Thoracic aorta (tissue), 2 donors: ENCODE results near the gene MAP1LC3A. TPM values are rescaled to one million over a fixed set of nuclear protein-coding genes. Genes with fewer than 3 reads are reported as not detected.

Experiments
- ATAC-seq: fragments of 150-250 bp; one replicate; pipeline ENCODE4 v1.8.0; 2017; ENCODE audit warnings: low read depth; ENCODE audit not compliant: insufficient number of reproducible peaks, low FRiP score
- DNase-seq: peaks from one replicate; pipeline ENCODE4 v3.0.0-alpha.2; 2020; ENCODE audit warnings: low spot score
- H3K27ac ChIP-seq, 2 donors: fragments of 200-600 bp; sonication (generic); 1 replicate in 1 of 2; 2 replicates in 1 of 2; pipeline ENCODE4 v1.5.1; 2016; ENCODE audit warnings: mild to moderate bottlenecking in 2 of 2, moderate library complexity in 2 of 2
- H3K27me3 ChIP-seq: fragments of 200-600 bp; sonication (generic); replicated peaks from 2 replicates; pipeline ENCODE4 v1.6.0; 2016; ENCODE audit warnings: mild to moderate bottlenecking; ENCODE audit not compliant: insufficient read depth
- H3K36me3 ChIP-seq: fragments of 200-600 bp; sonication (generic); one replicate; pipeline ENCODE4 v1.5.1; 2016
- H3K4me1 ChIP-seq, 2 donors: fragments of 200-600 bp; sonication (generic); 1 replicate in 1 of 2; 2 replicates in 1 of 2; pipeline versions ENCODE4 v1.5.1 to v1.6.0; 2016; ENCODE audit warnings: low read depth in 2 of 2, mild to moderate bottlenecking in 1 of 2; ENCODE audit not compliant: control insufficient read depth in 1 of 2
- H3K4me3 ChIP-seq: fragments of 200-600 bp; sonication (generic); 2 replicates; pipeline ENCODE4 v1.5.1; 2016; ENCODE audit warnings: mild to moderate bottlenecking
- H3K9me3 ChIP-seq: fragments of 200-600 bp; sonication (generic); 2 replicates; pipeline ENCODE4 v1.5.1; 2016
- total RNA-seq, 2 donors: library from RNA; depleted of rRNA; stranded (reverse); fragments of >200 nt; gene quantifications; one replicate each; pipeline versions ENCODE4 v1.1.0 to v1.2.3, GENCODE V29; 2016
- TF ChIP-seq, protein P1 (sequence below): fragments of 200-600 bp; sonication (generic); IDR thresholded peaks from one replicate; pipeline ENCODE4 v1.5.1; 2019; ENCODE audit warnings: antibody characterized with exemption

The MAP1LC3A gene
- total RNA-seq, 2 donors from 2014 or later: 39.2 to 79.6 TPM

DNA sequence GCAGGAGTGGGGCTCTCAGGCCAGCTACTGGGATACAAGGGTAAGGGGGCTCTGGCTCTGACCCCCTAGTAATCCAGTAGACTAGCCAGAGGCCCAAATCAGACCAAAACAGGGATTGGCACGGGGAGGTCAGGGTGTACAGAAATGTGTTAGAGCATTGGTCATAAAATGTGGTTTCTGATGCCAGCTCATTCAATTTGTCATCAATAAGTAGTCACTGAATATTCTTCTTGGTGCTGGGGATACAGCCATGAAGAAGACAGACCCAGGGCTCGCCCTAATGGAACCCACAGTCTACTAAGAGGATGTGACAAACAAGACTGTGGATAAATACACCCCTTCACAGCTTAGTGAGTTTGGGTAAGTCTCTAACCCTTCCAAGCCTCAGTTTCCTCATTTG is 11.1 kb downstream of the MAP1LC3A start:
- Histone ChIP-seq H3K4me3 (no peak overlapping the region), H3K27ac (no peak overlapping the region), H3K27me3 (no peaks in the 10 kb centered on the region), H3K36me3 (peaks cover 13% of the 10 kb centered on the region), H3K4me1 (no peaks in the 10 kb centered on the region), H3K9me3 (no peaks in the 10 kb centered on the region)
- ATAC-seq: no peak
- TF ChIP-seq, protein P1, sequence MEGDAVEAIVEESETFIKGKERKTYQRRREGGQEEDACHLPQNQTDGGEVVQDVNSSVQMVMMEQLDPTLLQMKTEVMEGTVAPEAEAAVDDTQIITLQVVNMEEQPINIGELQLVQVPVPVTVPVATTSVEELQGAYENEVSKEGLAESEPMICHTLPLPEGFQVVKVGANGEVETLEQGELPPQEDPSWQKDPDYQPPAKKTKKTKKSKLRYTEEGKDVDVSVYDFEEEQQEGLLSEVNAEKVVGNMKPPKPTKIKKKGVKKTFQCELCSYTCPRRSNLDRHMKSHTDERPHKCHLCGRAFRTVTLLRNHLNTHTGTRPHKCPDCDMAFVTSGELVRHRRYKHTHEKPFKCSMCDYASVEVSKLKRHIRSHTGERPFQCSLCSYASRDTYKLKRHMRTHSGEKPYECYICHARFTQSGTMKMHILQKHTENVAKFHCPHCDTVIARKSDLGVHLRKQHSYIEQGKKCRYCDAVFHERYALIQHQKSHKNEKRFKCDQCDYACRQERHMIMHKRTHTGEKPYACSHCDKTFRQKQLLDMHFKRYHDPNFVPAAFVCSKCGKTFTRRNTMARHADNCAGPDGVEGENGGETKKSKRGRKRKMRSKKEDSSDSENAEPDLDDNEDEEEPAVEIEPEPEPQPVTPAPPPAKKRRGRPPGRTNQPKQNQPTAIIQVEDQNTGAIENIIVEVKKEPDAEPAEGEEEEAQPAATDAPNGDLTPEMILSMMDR: no peak
- no peak for DNase-seq

DNA sequence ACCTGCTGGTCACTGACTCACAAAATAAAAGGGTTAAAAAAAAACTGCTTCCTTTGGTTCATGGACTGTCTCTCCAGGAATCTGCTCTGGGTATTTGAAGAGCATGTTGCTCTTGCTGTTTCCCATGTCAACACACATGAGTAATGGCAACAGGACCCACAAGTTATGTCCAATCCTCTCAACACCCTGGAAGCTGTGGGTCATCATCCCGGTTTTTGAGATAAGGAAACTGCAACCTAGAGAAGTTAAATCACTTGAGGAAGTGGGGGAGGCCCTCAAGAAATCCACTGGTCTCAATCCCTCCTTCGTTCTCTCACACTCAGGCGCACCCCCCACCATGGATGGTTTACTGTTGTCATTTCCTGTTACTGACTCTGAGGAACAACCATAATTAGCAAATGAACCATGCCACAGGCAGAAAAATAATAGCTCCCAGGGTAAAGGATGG is 12.4 kb downstream of the MAP1LC3A start:
- DNase-seq (no peak), ATAC-seq (no peak)
- peaks cover 13% of the 10 kb centered on the region for H3K36me3 ChIP-seq
- H3K27me3 ChIP-seq: no peaks in the 10 kb centered on the region
- H3K27ac ChIP-seq: no peak overlapping the region
- no peak overlapping the region for H3K4me3 ChIP-seq
- H3K4me1 ChIP-seq: no peaks in the 10 kb centered on the region
- no peaks in the 10 kb centered on the region for H3K9me3 ChIP-seq
- TF ChIP-seq, protein P1: no peak

DNA sequence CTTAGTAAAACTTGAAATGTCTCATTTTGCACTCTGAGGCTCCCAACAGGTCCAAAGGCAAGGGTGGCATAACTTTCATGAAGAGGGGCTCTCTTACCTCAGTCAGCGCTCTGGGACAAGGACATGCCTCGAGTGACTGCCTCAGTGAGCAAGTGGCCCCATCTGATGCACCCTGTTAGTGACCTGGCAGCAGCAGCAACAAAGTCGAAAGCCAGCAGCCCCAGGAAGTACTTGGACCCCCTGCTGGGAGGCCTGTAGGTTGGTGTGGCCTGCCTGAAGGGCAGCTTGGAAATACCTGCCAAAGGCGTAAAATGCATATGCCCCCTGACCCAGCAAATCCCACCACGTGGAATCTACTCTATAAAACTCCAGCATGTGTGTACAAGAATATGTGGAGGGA is 13.2 kb downstream of the MAP1LC3A start:
- Histone ChIP-seq H3K27ac (no peak overlapping the region), H3K9me3 (no peaks in the 10 kb centered on the region), H3K27me3 (no peaks in the 10 kb centered on the region), H3K4me3 (no peak overlapping the region), H3K36me3 (peaks cover 13% of the 10 kb centered on the region), H3K4me1 (no peaks in the 10 kb centered on the region)
- DNase-seq: no peak
- no peak for ATAC-seq
- TF ChIP-seq, protein P1: no peak

DNA sequence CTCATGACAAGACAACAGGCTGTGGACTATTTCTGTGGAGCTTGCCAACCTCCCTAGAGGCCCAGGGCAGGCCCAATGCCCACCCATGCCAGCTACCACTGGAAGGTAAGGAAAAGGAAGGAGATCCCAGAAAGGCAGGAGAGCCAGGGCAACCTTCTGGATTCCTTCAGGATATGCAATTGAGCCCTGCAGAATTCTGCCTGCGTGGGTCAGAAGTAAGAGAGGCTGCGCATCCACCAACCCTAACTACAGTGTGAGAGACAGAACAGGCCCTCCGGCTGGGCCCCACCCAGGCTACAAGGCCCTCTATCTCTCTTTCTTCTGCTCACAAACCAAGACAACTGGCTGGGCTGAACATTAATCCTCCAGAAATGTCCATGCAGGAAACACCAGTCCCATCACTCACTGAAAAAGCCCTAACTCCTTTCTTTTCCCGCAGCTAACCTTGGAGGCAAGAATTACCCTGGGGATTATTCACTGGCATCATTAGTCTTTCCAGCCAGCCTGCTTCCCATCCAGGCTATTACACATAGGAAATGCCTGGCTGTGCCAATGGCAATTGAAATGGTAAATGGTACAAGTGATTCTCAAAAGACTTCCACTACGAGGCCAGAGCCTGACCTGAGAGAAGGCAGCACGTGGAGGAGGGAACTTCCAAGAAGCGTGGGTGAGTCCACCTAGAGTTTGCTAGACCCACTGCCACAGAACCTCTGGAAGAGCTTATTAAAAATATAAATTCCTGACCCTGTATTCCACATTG is 15.2 kb downstream of the MAP1LC3A start:
- TF ChIP-seq, protein P1: no peak
- H3K4me3 ChIP-seq: no peak overlapping the region
- H3K36me3 ChIP-seq: peaks cover 13% of the 10 kb centered on the region
- no peak for ATAC-seq
- H3K27ac ChIP-seq: no peak overlapping the region
- no peaks in the 10 kb centered on the region for H3K27me3 ChIP-seq
- no peaks in the 10 kb centered on the region for H3K9me3 ChIP-seq
- H3K4me1 ChIP-seq: no peaks in the 10 kb centered on the region
- DNase-seq: no peak

DNA sequence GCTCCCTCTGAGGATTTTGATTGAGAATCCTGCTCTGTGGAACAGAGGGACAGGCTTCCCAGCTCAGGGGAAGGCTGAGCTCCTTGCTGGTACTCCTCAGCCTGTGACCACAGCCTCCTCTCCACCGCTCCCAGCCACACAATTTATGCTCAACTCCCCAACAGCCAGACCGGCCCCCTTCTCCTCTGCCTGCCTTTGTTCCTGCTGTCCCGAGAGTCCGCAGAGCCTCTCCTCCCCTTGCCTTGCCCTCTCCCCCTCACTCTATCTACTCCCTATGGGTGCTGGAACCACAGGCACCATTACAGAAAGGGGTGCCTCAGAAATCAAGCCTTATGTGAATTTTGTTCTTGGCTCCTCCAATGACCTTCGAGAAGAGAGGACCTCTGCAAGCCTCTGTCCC is 15.9 kb downstream of the MAP1LC3A start:
- Histone ChIP-seq H3K4me3 (no peak overlapping the region), H3K9me3 (no peaks in the 10 kb centered on the region), H3K27me3 (no peaks in the 10 kb centered on the region), H3K27ac (no peak overlapping the region), H3K36me3 (peaks cover 13% of the 10 kb centered on the region), H3K4me1 (no peaks in the 10 kb centered on the region)
- DNase-seq: no peak
- TF ChIP-seq, protein P1: no peak
- no peak for ATAC-seq
